ENCODE results near the gene ZNF524. TPM values are rescaled to one million over a fixed set of nuclear protein-coding genes. Genes with fewer than 3 reads are reported as not detected.

Gene ZNF524
- total RNA-seq, 3 donors from 2014 or later = 12.5 to 12.6 (median 12.6) TPM

GRCh38 chr19:55642153-55643002 is 42.3 kb downstream of the ZNF524 start:
- Mint-ChIP-seq H3K4me3 (peak overlapping the region; percentile 96), H3K36me3 (ENCODE audit: insufficient read depth) (peaks cover 20% of the 10 kb centered on the region), H3K9me3 (peaks cover 3% of the 10 kb centered on the region), H3K4me1 (ENCODE audit: low read depth) (peaks cover 50% of the 10 kb centered on the region), H3K27me3 (ENCODE audit: low read depth) (no peaks in the 10 kb centered on the region)
- DNase-seq (no peak), ATAC-seq (peak; percentile 12 to 16)

- Mint-ChIP-seq H3K4me1 (ENCODE audit: low read depth) (peaks cover 46% of the 10 kb centered on the region), H3K36me3 (ENCODE audit: insufficient read depth) (peaks cover 14% of the 10 kb centered on the region), H3K4me3 (peak within 1 kb of the TSS; percentile 96), H3K27me3 (ENCODE audit: low read depth) (no peaks in the 10 kb centered on the region), H3K9me3 (peaks cover 3% of the 10 kb centered on the region)
- peak; percentile 61 to 64 for ATAC-seq
- peak; percentile 76 for DNase-seq
These were observed 43.2 kb downstream of the ZNF524 start, which contains the start of gene ZNF581 for GRCh38 chr19:55643003-55643886. Gene ZNF581, plus strand, starts transcription at chr19:55643649. Its CDS starts 923 bp downstream, at chr19:55644572.

GRCh38 chr19:55643887-55644176 is 43.7 kb downstream of the ZNF524 start:
- H3K36me3 Mint-ChIP-seq (ENCODE audit: insufficient read depth) = peaks cover 11% of the 10 kb centered on the region
- H3K4me1 Mint-ChIP-seq (ENCODE audit: low read depth) = peaks cover 49% of the 10 kb centered on the region

GRCh38 chr19:55644191-55644833 is 44.2 kb downstream of the ZNF524 start:
- no peak for ATAC-seq
- H3K4me3 Mint-ChIP-seq = peak overlapping the region; percentile 96
- H3K27me3 Mint-ChIP-seq (ENCODE audit: low read depth) = no peaks in the 10 kb centered on the region
- peaks cover 48% of the 10 kb centered on the region for H3K4me1 Mint-ChIP-seq (ENCODE audit: low read depth)
- no peak for DNase-seq
- H3K36me3 Mint-ChIP-seq (ENCODE audit: insufficient read depth) = peaks cover 7% of the 10 kb centered on the region
- H3K9me3 Mint-ChIP-seq = no peaks in the 10 kb centered on the region

More at GRCh38 chr19:55643887-55644176, 43.7 kb downstream of the ZNF524 start:
- H3K4me3 Mint-ChIP-seq = peak overlapping the region; percentile 96
- peaks cover 3% of the 10 kb centered on the region for H3K9me3 Mint-ChIP-seq
- H3K27me3 Mint-ChIP-seq (ENCODE audit: low read depth) = no peaks in the 10 kb centered on the region
- DNase-seq (no peak), ATAC-seq (peak in 1 of 2 donors; percentile 1)

GRCh38 chr19:55644842-55645511 is 44.9 kb downstream of the ZNF524 start:
- no peaks in the 10 kb centered on the region for H3K27me3 Mint-ChIP-seq (ENCODE audit: low read depth)
- peaks cover 6% of the 10 kb centered on the region for H3K36me3 Mint-ChIP-seq (ENCODE audit: insufficient read depth)
- peaks cover 48% of the 10 kb centered on the region for H3K4me1 Mint-ChIP-seq (ENCODE audit: low read depth)
- DNase-seq (no peak), ATAC-seq (no peak)
- peak overlapping the region; percentile 96 for H3K4me3 Mint-ChIP-seq
- no peaks in the 10 kb centered on the region for H3K9me3 Mint-ChIP-seq

GRCh38 chr19:55645512-55645881 is 45.4 kb downstream of the ZNF524 start:
- peaks cover 48% of the 10 kb centered on the region for H3K4me1 Mint-ChIP-seq (ENCODE audit: low read depth)
- H3K4me3 Mint-ChIP-seq = peak overlapping the region; percentile 96
- no peak for ATAC-seq

GRCh38 chr19:55646889-55647731 is 47.0 kb downstream of the ZNF524 start:
- H3K27me3 Mint-ChIP-seq (ENCODE audit: low read depth) = no peaks in the 10 kb centered on the region
- peaks cover 6% of the 10 kb centered on the region for H3K36me3 Mint-ChIP-seq (ENCODE audit: insufficient read depth)
- DNase-seq (no peak), ATAC-seq (no peak)
- H3K4me3 Mint-ChIP-seq = peak overlapping the region; percentile 80
- H3K4me1 Mint-ChIP-seq (ENCODE audit: low read depth) = peaks cover 46% of the 10 kb centered on the region
- no peaks in the 10 kb centered on the region for H3K9me3 Mint-ChIP-seq

More at GRCh38 chr19:55645512-55645881, 45.4 kb downstream of the ZNF524 start:
- H3K9me3 Mint-ChIP-seq = no peaks in the 10 kb centered on the region
- DNase-seq = no peak
- peaks cover 6% of the 10 kb centered on the region for H3K36me3 Mint-ChIP-seq (ENCODE audit: insufficient read depth)
- no peaks in the 10 kb centered on the region for H3K27me3 Mint-ChIP-seq (ENCODE audit: low read depth)

GRCh38 chr19:55647732-55648584 is 47.9 kb downstream of the ZNF524 start, which contains the start of gene CCDC106:
Gene CCDC106, plus strand, starts transcription at chr19:55648212. Its CDS starts 835 bp downstream, at chr19:55649047.
- peak within 1 kb of the TSS; percentile 80 for H3K4me3 Mint-ChIP-seq
- H3K27me3 Mint-ChIP-seq (ENCODE audit: low read depth) = no peaks in the 10 kb centered on the region
- peaks cover 6% of the 10 kb centered on the region for H3K36me3 Mint-ChIP-seq (ENCODE audit: insufficient read depth)
- H3K9me3 Mint-ChIP-seq = no peaks in the 10 kb centered on the region
- peak; percentile 61 for DNase-seq
- peak; percentile 11 to 19 for ATAC-seq
- peaks cover 44% of the 10 kb centered on the region for H3K4me1 Mint-ChIP-seq (ENCODE audit: low read depth)

- no peaks in the 10 kb centered on the region for H3K9me3 Mint-ChIP-seq
- H3K36me3 Mint-ChIP-seq (ENCODE audit: insufficient read depth) = peaks cover 6% of the 10 kb centered on the region
- H3K4me1 Mint-ChIP-seq (ENCODE audit: low read depth) = peaks cover 39% of the 10 kb centered on the region
- no peak for DNase-seq
- peak overlapping the region; percentile 76 for H3K4me3 Mint-ChIP-seq
- ATAC-seq = no peak
- H3K27me3 Mint-ChIP-seq (ENCODE audit: low read depth) = no peaks in the 10 kb centered on the region
These were observed 48.6 kb downstream of the ZNF524 start for GRCh38 chr19:55648585-55649267.

- Mint-ChIP-seq H3K4me3 (peak overlapping the region; percentile 76), H3K4me1 (ENCODE audit: low read depth) (peaks cover 39% of the 10 kb centered on the region), H3K27me3 (ENCODE audit: low read depth) (no peaks in the 10 kb centered on the region), H3K36me3 (ENCODE audit: insufficient read depth) (peaks cover 6% of the 10 kb centered on the region), H3K9me3 (no peaks in the 10 kb centered on the region)
- no peak for DNase-seq
- ATAC-seq = no peak
These were observed 49.4 kb downstream of the ZNF524 start for GRCh38 chr19:55649268-55650125.

GRCh38 chr19:55650126-55650557 is 50.1 kb downstream of the ZNF524 start:
- H3K4me1 Mint-ChIP-seq (ENCODE audit: low read depth) = peaks cover 39% of the 10 kb centered on the region

More at GRCh38 chr19:55650126-55650557, 50.1 kb downstream of the ZNF524 start:
- no peak for DNase-seq
- ATAC-seq = no peak
- Mint-ChIP-seq H3K27me3 (ENCODE audit: low read depth) (no peaks in the 10 kb centered on the region), H3K4me3 (no peak overlapping the region), H3K9me3 (no peaks in the 10 kb centered on the region), H3K36me3 (ENCODE audit: insufficient read depth) (peaks cover 6% of the 10 kb centered on the region)

Measured in activated T-cell treated with anti-CD3 and anti-CD28 coated beads, Interleukin-2, amount 50 U/mL, for 4 hours (primary cell).